Peyer's patch (tissue), 4 donors: ENCODE results near the gene TSR1.

Experiments
- POLR2A ChIP-seq, 2 donors: fragments of 450-650 bp; IDR thresholded peaks; one replicate each; pipeline ENCODE4 v1.5.1; 2017; ENCODE audit warnings: antibody characterized with exemption in 2 of 2, mild to moderate bottlenecking in 2 of 2, moderate library complexity in 2 of 2
- TF ChIP-seq, protein P1 (sequence below), 6 experiments: fragments of 450-650 bp in 4 of 6; fragments of 200-600 bp in 2 of 6; sonication (generic) in 1 of 6; IDR thresholded peaks; one replicate each; pipeline ENCODE4 v1.5.1; 2017 to 2019; ENCODE audit warnings: antibody characterized with exemption in 6 of 6, mild to moderate bottlenecking in 3 of 6, moderate library complexity in 1 of 6

DNA sequence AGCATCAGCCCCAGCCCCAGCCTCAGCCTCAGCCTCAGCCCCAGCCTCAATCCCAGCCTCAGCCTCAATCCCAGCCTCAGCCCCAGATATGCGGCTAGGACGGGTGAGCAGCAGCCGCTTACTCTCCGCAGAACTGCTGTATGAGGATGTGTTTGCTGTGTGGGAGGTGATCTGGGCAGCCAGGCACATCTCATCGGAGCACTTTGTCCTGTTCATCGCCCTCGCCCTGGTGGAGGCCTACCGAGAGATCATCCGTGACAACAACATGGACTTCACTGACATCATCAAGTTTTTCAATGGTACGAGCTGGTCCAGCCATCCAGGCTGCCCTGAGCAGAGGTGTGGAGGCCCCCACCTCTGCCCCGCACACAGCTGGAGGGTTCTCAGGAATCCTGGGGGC lies 42.6 kb upstream of the TSR1 start:
- TF ChIP-seq, protein P1, sequence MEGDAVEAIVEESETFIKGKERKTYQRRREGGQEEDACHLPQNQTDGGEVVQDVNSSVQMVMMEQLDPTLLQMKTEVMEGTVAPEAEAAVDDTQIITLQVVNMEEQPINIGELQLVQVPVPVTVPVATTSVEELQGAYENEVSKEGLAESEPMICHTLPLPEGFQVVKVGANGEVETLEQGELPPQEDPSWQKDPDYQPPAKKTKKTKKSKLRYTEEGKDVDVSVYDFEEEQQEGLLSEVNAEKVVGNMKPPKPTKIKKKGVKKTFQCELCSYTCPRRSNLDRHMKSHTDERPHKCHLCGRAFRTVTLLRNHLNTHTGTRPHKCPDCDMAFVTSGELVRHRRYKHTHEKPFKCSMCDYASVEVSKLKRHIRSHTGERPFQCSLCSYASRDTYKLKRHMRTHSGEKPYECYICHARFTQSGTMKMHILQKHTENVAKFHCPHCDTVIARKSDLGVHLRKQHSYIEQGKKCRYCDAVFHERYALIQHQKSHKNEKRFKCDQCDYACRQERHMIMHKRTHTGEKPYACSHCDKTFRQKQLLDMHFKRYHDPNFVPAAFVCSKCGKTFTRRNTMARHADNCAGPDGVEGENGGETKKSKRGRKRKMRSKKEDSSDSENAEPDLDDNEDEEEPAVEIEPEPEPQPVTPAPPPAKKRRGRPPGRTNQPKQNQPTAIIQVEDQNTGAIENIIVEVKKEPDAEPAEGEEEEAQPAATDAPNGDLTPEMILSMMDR (IDR thresholded peaks at IDR 0.05): no peak
- TF ChIP-seq POLR2A (IDR thresholded peaks at IDR 0.05): no peak
